GM19239 (cell line): Measurements from ENCODE around the gene ZNF141.
"Not testable (repeated sequence)": the region's sequence is repeated elsewhere in the genome, so short reads cannot be mapped to it uniquely, and the experiment has no call there.

ENCODE experiments used
- DNase-seq: peaks from one replicate; pipeline ENCODE4 v3.0.0; 2011; ENCODE audit warnings: low spot score; ENCODE audit not compliant: insufficient read length
- FAIRE-seq: peaks from 2 replicates; lab custom pipeline; 2011; peaks lifted over from hg19 to GRCh38; lab: Jason Lieb, UNC

ZNF141 gene

DNA sequence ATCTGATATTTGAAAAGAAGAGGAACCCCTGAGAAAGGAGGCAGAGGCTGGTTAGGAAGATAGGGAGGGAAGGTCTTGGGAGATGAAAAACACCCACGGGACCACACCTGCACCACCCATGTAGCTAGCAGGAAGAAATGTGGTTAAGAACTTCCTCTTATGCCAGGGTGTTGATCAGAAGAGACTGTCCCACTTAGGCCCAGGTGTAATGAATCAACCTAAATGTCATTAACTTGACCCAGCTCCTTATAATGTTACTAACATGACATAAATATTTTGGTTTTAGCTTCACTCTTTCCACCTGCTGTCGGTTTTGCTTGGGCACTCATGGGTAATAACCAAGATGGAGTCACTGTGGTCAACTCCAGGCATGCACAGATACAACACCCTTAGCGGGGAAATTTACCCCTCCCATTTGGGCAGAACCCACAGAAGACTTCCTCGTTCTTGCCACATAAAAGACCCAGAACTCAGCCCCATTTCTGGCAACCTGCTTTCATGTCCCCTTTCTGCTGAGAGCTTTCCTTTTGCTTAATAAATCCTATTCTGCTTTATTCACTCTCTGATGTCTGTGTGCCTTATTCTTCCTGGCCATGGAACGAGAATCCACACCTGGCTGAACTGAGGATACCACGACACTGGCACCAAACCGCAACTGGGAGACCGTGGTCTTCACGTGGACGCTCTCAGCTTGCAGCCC, 46.8 kb downstream of the ZNF141 start:
- DNase-seq (no peak), FAIRE-seq (no peak)

DNA sequence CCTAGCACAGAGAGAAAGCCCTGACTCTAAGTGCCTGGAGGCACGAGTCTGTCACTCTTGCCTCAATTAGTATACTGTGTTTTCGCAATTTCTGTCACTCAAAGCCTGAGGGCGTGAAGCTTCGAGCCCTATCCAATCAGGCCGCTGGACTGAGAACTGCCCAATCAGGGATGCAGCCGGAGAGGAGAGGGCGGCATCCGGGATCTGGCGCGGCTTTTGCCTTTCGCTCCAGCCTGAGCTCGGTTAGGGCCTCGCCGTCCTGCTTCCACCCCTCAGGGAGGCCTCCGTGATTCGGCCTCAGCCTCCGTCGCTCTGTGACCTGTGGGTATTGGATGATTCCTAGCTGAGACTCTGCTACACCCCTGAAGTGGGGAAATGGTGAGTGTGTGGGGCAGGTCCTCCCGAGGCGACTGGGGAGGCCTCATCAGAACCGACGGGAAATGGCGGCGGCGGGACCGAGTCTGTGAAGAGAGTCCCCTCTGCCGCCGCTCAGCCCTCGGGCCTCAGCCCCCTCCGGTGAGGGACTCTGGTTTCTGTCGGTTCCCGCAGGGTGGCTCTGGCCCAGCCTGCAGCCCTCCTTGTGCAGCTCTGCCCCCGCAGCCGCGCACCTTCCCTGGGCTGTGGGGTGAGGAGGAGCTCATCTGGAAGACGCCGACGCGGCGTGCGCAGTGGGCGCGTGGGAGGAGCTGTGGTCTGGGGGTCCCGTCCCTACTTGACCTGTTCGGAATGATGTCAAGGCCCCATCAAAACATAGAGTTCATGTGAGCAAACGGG, 48.5 kb downstream of the ZNF141 start:
- DNase-seq, result no peak
- no peak for FAIRE-seq

DNA sequence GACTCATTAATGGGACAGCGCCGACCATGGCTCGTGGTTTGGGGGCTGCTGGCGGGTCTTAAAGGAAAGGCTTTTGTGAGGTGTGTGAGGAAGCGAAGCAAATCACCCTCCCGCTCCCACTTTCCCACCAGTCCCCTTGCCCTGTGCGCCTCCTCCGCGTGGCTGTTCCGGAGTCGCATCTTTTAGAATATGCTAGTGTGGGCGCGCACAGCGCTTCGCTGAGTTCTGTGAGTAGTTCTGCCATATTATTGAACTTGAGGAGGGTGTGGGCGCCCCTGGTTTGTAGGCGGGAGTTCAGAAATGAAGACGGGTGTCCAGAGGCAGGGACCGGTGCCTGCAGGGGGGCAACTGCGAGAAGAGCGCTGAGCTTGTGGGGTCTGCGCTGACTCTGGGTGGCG, 49.1 kb downstream of the ZNF141 start:
- DNase-seq, result no peak
- no peak for FAIRE-seq

DNA sequence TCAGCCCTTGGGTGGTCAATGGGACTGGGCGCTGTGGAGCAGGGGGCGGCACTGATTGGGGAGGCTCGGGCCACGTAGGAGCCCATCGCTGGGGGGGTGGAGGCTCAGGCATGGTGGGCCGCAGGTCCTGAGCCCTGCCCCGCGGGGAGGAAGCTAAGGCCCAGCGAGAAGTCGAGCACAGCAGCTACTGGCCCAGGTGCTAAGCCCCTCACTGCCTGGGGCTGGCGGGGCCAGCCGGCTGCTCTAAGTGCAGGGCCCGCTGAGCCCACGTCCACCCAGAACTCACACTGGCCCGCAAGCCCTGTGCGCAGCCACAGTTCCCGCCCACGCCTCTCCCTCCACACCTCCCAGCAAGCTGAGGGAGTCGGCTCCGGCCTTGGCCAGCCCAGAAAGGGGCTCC, 66.4 kb downstream of the ZNF141 start:
- FAIRE-seq (no peak), DNase-seq (no peak)

DNA sequence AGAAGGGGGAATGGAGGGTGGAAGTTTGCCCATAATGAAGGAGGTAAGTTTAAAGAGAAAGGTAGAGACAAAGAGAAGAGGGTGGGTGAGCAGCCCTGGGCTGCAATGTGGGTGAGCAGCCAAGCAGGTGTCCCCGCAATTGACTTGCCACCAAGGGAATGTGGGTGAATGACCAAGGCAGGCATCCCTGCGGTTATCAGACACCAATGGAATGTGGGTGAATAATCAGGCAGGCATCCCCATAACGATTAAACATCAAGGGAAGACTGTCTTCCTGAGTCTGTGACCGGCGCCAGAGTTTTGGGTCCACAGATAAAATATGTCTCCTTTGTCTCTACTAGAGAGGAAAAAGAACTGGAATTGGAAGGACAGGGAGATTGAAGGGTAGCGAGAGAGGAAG, 70.7 kb downstream of the ZNF141 start:
- DNase-seq, result not testable (repeated sequence)

DNA sequence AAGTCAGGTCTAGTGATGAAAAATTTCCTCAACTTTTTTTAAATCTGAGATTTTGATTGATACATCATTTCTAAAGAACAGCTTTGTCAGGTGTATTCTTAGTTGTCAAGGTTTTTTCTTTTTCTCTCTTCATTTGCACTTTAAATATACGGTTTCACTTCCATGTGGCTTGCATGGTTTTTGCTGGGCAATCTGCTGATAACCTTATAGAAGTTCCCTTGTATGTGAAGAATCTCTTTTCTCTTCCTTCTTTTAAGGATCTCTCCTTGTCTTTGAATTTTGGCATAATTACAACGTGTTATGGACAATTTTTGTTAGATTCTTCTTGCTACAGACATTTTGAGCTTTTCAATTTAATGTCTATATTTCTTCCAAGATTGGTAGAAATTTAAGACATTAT, 85.0 kb downstream of the ZNF141 start:
- no peak for FAIRE-seq

More for the DNA sequence above, 70.7 kb downstream of the ZNF141 start:
- FAIRE-seq, result not testable (repeated sequence)

More for the DNA sequence above, 85.0 kb downstream of the ZNF141 start:
- DNase-seq, result no peak
